ENCODE measurements around the gene CRCP. TPM values are rescaled to one million over a fixed set of nuclear protein-coding genes. Genes with fewer than 3 reads are reported as not detected.

CRCP gene
- total and polyA plus RNA-seq, 2 of the 13 experiments (the other 11 are each of a cell fraction or from before 2014, with no cell fraction given): 22.7 to 31.0 TPM

DNA sequence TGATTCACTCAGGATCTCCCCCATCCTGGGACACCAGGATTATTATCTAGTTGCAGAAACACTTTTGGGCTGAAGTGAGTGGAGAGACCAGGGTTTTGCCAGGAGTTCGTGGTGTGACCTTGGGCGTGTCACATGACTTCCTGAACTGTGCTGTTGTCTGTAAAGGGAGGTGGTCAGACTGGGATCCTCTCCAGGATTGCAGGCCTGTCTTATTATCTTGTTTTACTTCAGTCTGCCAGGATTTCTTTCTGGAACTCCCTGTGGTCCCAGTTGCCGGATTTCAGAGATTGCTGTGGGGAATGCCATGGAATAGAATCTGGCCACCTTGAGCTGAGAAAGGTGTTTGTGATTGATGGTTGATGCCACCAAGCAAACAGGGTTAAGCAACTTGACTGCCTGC is 35.8 kb downstream of the CRCP start (continued):
- TF ChIP-seq ZNF281 (CRISPR knock-in tag; IDR thresholded peaks at IDR 0.05; ENCODE audit: borderline replicate concordance) (no peak), ZBTB38 (CRISPR knock-in tag; IDR thresholded peaks at IDR 0.05) (no peak), AKAP8 (CRISPR knock-in tag; IDR thresholded peaks at IDR 0.05) (no peak), KMT2B (CRISPR knock-in tag; IDR thresholded peaks at IDR 0.05) (peak; percentile 50; the same call in 1 of the 2 replicates), IRF2 (CRISPR knock-in tag; IDR thresholded peaks at IDR 0.05) (no peak), PHF21A (CRISPR knock-in tag; IDR thresholded peaks at IDR 0.05) (peak; percentile 42; the same call in 1 of the 2 replicates), HDAC2 (CRISPR knock-in tag; IDR thresholded peaks at IDR 0.05) (peak; percentile 52; the same call in 1 of the 2 replicates), ZNF660 (CRISPR knock-in tag; IDR thresholded peaks at IDR 0.05; ENCODE audit: borderline replicate concordance, low read depth) (no peak), ZBTB3 (CRISPR knock-in tag; IDR thresholded peaks at IDR 0.05; ENCODE audit: borderline replicate concordance, low read depth) (no peak), MYC (CRISPR knock-in tag; IDR thresholded peaks at IDR 0.05; ENCODE audit: borderline replicate concordance) (no peak), ZBTB21 (CRISPR knock-in tag; IDR thresholded peaks at IDR 0.05) (no peak), ZNF383 (CRISPR knock-in tag; IDR thresholded peaks at IDR 0.05; ENCODE audit: borderline replicate concordance) (no peak), KAT8 (CRISPR knock-in tag; IDR thresholded peaks at IDR 0.05) (peak; percentile 60; the same call in 1 of the 2 replicates), PRDM15 (CRISPR knock-in tag; IDR thresholded peaks at IDR 0.05) (peak; percentile 64; the same call in 1 of the 2 replicates), MTA1 (CRISPR knock-in tag; IDR thresholded peaks at IDR 0.05; ENCODE audit: borderline replicate concordance) (no peak), ZNF251 (CRISPR knock-in tag; IDR thresholded peaks at IDR 0.05) (no peak), HIC2 (CRISPR knock-in tag; IDR thresholded peaks at IDR 0.05; ENCODE audit: low read depth) (no peak), FOSL2 (CRISPR knock-in tag; IDR thresholded peaks at IDR 0.05) (peak; percentile 39; the same call in 1 of the 2 replicates), HNRNPH1 (optimal IDR thresholded peaks at IDR 0.05; ENCODE audit: low read depth, low read length) (no peak)
- TF ChIP-seq, protein P1, sequence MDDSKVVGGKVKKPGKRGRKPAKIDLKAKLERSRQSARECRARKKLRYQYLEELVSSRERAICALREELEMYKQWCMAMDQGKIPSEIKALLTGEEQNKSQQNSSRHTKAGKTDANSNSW (CRISPR knock-in tag; IDR thresholded peaks at IDR 0.05; ENCODE audit: borderline replicate concordance): no peak
- TF ChIP-seq, protein P2, sequence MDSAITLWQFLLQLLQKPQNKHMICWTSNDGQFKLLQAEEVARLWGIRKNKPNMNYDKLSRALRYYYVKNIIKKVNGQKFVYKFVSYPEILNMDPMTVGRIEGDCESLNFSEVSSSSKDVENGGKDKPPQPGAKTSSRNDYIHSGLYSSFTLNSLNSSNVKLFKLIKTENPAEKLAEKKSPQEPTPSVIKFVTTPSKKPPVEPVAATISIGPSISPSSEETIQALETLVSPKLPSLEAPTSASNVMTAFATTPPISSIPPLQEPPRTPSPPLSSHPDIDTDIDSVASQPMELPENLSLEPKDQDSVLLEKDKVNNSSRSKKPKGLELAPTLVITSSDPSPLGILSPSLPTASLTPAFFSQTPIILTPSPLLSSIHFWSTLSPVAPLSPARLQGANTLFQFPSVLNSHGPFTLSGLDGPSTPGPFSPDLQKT (CRISPR knock-in tag; IDR thresholded peaks at IDR 0.05; ENCODE audit: borderline replicate concordance): no peak

Measured in HepG2 (cell line).